ENCODE measurements around the gene GNAZ.

GNAZ gene

DNA sequence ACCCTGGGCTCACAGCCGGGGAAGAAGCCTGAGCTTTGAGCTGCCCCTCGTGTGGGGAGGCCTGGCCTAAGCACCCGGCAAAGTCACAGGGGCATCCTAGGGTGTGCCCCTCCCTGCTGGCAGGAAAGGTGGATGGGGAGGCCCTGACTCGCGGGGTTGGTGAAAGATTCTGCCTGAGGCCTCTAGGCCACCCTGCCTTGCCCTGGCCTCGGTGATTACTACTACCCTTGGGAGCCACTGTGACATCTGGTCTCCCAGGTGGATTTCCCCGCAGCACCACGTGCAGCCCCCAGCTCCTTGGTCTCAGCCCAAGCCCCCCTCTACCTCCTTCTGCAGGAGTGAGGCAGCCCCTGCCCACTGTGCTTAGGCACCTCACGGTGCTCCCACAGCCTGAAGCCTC is 23.9 kb downstream of the GNAZ start:
- no peak overlapping the region for H3K27ac ChIP-seq (replicated peaks)
- H3K4me3 ChIP-seq (replicated peaks; ENCODE audit: insufficient read depth, low read length), result no peak overlapping the region
- H3K27me3 ChIP-seq (ENCODE audit: insufficient read depth, poor library complexity, severe bottlenecking), result no peaks in the 10 kb centered on the region
- no peak for DNase-seq (ENCODE audit: low read depth in 1 of 2, low spot score in 1 of 2)
- TF ChIP-seq, protein P1, sequence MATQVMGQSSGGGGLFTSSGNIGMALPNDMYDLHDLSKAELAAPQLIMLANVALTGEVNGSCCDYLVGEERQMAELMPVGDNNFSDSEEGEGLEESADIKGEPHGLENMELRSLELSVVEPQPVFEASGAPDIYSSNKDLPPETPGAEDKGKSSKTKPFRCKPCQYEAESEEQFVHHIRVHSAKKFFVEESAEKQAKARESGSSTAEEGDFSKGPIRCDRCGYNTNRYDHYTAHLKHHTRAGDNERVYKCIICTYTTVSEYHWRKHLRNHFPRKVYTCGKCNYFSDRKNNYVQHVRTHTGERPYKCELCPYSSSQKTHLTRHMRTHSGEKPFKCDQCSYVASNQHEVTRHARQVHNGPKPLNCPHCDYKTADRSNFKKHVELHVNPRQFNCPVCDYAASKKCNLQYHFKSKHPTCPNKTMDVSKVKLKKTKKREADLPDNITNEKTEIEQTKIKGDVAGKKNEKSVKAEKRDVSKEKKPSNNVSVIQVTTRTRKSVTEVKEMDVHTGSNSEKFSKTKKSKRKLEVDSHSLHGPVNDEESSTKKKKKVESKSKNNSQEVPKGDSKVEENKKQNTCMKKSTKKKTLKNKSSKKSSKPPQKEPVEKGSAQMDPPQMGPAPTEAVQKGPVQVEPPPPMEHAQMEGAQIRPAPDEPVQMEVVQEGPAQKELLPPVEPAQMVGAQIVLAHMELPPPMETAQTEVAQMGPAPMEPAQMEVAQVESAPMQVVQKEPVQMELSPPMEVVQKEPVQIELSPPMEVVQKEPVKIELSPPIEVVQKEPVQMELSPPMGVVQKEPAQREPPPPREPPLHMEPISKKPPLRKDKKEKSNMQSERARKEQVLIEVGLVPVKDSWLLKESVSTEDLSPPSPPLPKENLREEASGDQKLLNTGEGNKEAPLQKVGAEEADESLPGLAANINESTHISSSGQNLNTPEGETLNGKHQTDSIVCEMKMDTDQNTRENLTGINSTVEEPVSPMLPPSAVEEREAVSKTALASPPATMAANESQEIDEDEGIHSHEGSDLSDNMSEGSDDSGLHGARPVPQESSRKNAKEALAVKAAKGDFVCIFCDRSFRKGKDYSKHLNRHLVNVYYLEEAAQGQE (IDR thresholded peaks at IDR 0.05; ENCODE audit: insufficient replicate concordance, low read depth), result no peak

DNA sequence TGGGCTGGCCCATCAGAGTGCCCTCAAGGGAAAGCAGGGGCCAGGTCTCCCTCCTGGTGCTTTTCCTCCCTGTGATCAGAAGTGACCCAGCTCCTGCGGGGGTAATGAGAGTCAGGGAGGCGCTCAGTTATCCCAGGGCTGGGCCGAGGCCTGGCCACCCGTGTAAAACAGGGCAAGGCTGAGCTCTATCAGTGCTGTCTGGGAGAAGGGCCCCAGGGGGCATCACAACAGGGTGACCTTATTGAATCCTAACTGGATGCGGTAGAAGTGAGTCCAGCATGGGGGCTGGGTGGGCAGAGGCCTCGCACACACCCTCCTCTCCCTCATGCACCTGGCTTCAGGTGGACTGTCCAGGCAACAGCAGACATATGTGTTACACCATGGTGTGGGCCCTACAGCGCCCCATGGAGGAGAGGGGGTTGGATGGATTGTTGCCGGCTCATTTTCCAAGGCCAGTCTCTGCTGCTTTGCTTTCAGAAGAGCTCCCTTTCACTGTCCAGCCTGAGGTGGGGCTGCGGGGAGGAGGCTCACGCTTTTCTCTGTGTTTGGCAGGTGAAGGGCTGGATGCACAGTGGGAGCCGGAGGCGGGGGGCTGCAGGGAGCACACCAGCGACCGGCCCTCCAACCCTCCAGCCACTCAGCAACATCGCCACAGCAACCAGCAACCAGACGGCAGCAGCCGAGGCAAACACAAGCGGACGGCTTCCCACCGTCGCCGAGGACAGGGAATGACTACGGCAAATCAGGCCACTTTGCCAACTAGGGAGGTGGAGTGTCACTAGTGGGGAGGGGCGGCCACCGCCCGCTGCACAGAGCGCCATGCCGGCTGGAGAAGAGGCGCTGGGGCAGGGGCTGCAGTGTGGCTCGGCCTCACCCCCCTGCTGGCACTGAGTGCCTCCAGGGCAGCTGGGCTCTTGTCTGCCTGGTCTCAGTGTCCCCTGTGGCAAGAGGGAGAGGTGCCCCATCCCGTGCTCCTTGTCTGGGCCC is 24.7 kb downstream of the GNAZ start:
- H3K4me3 ChIP-seq (replicated peaks; ENCODE audit: insufficient read depth, low read length), result no peak overlapping the region
- TF ChIP-seq, protein P1 (IDR thresholded peaks at IDR 0.05; ENCODE audit: insufficient replicate concordance, low read depth), result no peak
- no peak for TF ChIP-seq GABPA (IDR thresholded peaks at IDR 0.05; ENCODE audit: low read depth)
- TF ChIP-seq, protein P2, sequence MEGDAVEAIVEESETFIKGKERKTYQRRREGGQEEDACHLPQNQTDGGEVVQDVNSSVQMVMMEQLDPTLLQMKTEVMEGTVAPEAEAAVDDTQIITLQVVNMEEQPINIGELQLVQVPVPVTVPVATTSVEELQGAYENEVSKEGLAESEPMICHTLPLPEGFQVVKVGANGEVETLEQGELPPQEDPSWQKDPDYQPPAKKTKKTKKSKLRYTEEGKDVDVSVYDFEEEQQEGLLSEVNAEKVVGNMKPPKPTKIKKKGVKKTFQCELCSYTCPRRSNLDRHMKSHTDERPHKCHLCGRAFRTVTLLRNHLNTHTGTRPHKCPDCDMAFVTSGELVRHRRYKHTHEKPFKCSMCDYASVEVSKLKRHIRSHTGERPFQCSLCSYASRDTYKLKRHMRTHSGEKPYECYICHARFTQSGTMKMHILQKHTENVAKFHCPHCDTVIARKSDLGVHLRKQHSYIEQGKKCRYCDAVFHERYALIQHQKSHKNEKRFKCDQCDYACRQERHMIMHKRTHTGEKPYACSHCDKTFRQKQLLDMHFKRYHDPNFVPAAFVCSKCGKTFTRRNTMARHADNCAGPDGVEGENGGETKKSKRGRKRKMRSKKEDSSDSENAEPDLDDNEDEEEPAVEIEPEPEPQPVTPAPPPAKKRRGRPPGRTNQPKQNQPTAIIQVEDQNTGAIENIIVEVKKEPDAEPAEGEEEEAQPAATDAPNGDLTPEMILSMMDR (IDR thresholded peaks at IDR 0.05; ENCODE audit: insufficient read depth, low read length), result no peak
- TF ChIP-seq POLR2AphosphoS5 (IDR thresholded peaks at IDR 0.05; ENCODE audit: low read depth), result no peak
- no peak for TF ChIP-seq SPI1 (IDR thresholded peaks at IDR 0.05; ENCODE audit: borderline replicate concordance, low read depth)
- H3K27ac ChIP-seq (replicated peaks), result no peak overlapping the region
- no peak for DNase-seq (ENCODE audit: low read depth in 1 of 2, low spot score in 1 of 2)
- no peaks in the 10 kb centered on the region for H3K27me3 ChIP-seq (ENCODE audit: insufficient read depth, poor library complexity, severe bottlenecking)

DNA sequence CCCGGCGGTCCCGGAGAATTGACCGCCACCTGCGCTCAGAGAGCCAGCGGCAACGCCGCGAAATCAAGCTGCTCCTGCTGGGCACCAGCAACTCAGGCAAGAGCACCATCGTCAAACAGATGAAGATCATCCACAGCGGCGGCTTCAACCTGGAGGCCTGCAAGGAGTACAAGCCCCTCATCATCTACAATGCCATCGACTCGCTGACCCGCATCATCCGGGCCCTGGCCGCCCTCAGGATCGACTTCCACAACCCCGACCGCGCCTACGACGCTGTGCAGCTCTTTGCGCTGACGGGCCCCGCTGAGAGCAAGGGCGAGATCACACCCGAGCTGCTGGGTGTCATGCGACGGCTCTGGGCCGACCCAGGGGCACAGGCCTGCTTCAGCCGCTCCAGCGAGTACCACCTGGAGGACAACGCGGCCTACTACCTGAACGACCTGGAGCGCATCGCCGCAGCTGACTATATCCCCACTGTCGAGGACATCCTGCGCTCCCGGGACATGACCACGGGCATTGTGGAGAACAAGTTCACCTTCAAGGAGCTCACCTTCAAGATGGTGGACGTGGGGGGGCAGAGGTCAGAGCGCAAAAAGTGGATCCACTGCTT is 25.5 kb downstream of the GNAZ start:
- Histone ChIP-seq H3K4me3 (replicated peaks; ENCODE audit: insufficient read depth, low read length) (no peak overlapping the region), H3K27ac (replicated peaks) (no peak overlapping the region), H3K27me3 (ENCODE audit: insufficient read depth, poor library complexity, severe bottlenecking) (no peaks in the 10 kb centered on the region)
- no peak for DNase-seq (ENCODE audit: low read depth in 1 of 2, low spot score in 1 of 2)
- TF ChIP-seq, protein P1 (IDR thresholded peaks at IDR 0.05; ENCODE audit: insufficient replicate concordance, low read depth), result no peak
- no peak for TF ChIP-seq SPI1 (IDR thresholded peaks at IDR 0.05; ENCODE audit: borderline replicate concordance, low read depth)
- no peak for TF ChIP-seq GABPA (IDR thresholded peaks at IDR 0.05; ENCODE audit: low read depth)
- no peak for TF ChIP-seq POLR2AphosphoS5 (IDR thresholded peaks at IDR 0.05; ENCODE audit: low read depth)
- TF ChIP-seq, protein P2 (IDR thresholded peaks at IDR 0.05; ENCODE audit: insufficient read depth, low read length), result no peak

All from HL-60 (cell line).